Epithelial cell of proximal tubule (primary cell): Measurements from ENCODE around the gene ANTXRL. TPM values are rescaled to one million over a fixed set of nuclear protein-coding genes. Genes with fewer than 3 reads are reported as not detected.
"Not testable (repeated sequence)": the region's sequence is repeated elsewhere in the genome, so short reads cannot be mapped to it uniquely, and the experiment has no call there.

ENCODE experiments used
- DNase-seq: peaks from one replicate; pipeline ENCODE4 v3.0.0-alpha.2; 2011; ENCODE audit warnings: low read depth
- H3K4me3 ChIP-seq: 2 replicates; pipeline ENCODE4 v1.5.1; 2011; ENCODE audit warnings: low read depth, mild to moderate bottlenecking, low read length
- total RNA-seq: library from RNA; depleted of rRNA; stranded (reverse); fragments of >200 nt; gene quantifications from 2 replicates; pipeline ENCODE4 v1.2.3, GENCODE V29; 2015
- TF ChIP-seq, protein P1 (sequence below): conservative IDR thresholded peaks from 2 replicates; pipeline ENCODE4 v1.5.1; 2012; ENCODE audit warnings: low read depth, mild to moderate bottlenecking, low read length

Gene ANTXRL
- total RNA-seq, 1 donor from 2014 or later, result not detected

DNA sequence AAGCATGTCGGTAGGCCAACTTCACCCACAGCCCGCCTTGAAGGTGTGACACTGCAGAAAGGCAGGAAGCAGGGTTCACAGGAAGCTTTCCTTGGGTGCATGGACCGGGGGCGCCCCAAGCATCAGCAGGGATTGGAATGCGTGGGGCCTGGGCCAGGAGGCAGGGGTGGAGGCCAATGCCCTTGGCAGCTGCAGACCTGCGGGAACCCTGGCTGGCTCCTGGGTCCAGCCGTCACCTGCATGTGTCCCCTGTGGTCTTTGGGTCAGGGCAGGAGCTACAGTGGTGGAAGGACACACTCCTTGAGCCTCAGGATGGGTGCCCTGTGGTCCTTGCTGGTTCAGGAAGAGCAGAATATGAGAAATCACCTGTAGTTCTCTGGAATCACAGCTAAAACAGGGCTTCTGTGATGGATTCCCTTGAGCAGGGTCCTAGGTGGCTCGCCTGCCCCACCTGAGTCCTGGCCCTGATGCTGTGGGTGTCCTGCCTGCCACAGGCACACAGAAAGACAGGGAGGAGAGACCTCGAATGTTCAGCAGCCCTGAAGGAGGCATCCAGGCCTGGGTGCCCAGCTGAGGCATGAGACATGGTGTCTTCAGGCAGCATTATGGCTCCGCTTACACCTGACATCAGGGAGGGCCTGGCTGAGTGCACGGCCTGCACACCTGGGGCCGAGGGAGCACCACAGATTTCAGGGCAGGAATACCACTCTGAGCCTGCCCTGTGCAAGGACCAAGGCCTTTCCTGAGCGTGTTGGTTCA is 15.1 kb downstream of the ANTXRL start:
- TF ChIP-seq, protein P1, sequence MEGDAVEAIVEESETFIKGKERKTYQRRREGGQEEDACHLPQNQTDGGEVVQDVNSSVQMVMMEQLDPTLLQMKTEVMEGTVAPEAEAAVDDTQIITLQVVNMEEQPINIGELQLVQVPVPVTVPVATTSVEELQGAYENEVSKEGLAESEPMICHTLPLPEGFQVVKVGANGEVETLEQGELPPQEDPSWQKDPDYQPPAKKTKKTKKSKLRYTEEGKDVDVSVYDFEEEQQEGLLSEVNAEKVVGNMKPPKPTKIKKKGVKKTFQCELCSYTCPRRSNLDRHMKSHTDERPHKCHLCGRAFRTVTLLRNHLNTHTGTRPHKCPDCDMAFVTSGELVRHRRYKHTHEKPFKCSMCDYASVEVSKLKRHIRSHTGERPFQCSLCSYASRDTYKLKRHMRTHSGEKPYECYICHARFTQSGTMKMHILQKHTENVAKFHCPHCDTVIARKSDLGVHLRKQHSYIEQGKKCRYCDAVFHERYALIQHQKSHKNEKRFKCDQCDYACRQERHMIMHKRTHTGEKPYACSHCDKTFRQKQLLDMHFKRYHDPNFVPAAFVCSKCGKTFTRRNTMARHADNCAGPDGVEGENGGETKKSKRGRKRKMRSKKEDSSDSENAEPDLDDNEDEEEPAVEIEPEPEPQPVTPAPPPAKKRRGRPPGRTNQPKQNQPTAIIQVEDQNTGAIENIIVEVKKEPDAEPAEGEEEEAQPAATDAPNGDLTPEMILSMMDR, result no peak
- no peak overlapping the region for H3K4me3 ChIP-seq
- no peak for DNase-seq

DNA sequence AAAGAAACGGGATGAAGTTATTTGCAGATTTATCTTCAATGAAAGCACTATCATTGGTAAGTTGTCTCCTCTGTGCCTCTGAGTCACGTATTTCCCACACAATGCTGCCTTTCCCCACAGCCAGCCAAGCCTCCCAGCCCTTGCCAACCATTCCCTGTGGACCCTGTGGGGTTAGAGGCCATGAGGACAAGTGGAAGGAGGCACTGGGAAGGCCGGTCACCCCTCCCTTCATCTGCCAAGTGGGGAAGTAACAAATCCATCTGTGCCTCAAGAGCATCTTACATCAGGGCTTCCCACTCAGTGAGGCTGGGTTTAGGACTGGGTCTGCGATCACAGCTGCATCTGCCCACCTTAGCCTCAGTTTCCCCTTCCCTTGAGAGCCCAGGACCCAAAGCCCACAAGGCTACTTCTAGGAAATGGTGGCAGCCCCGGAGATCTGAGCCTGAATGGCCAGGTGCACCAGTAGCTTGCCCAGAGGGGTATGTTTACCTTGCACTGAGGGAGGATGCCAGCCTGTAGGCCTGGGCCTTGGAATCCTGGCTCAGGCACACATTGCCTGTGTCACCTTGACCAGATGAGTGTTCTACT is 16.1 kb downstream of the ANTXRL start:
- not testable (repeated sequence) for DNase-seq, H3K4me3 ChIP-seq

DNA sequence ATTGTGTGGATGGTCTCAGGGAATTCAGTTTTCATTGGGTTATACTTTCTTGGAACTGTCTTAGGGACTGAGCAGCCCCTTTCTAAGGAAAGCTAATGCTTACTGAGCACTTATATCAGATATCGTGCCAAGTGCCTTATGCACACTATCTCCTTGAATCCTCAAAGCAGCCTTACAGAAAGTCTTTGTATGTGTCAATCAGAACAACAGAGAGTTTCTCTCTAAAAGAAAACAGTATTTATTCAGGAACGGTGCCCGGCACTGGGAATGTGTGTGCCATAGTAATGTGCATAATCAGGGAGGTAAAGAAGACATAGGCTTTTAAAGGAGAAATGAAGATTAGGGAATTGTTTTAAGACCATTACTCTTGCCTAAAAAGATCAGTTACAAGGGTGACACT is 17.3 kb downstream of the ANTXRL start:
- no peak overlapping the region for H3K4me3 ChIP-seq

DNA sequence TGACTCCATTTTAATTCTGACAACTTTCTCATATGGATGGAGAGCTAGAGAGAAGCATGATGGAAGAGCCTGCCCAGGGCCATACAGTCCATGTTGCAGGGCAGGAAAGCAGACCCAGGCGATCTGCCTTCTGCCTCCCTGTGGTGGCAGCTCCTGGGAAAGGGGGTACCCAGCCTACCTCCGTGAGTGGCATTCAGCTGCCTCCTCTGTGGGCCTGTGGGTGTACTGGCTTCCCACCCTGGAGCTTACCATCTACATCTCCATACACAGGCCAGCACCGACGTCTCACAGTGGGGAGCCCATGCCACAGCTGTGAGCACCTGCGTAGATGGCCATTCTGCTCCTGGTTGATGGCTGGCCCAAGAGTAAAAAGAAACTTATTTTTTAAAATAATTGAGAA is 17.9 kb downstream of the ANTXRL start:
- DNase-seq, H3K4me3 ChIP-seq: not testable (repeated sequence)

More for the DNA sequence above, 17.3 kb downstream of the ANTXRL start:
- DNase-seq, result no peak
- TF ChIP-seq, protein P1, result no peak

DNA sequence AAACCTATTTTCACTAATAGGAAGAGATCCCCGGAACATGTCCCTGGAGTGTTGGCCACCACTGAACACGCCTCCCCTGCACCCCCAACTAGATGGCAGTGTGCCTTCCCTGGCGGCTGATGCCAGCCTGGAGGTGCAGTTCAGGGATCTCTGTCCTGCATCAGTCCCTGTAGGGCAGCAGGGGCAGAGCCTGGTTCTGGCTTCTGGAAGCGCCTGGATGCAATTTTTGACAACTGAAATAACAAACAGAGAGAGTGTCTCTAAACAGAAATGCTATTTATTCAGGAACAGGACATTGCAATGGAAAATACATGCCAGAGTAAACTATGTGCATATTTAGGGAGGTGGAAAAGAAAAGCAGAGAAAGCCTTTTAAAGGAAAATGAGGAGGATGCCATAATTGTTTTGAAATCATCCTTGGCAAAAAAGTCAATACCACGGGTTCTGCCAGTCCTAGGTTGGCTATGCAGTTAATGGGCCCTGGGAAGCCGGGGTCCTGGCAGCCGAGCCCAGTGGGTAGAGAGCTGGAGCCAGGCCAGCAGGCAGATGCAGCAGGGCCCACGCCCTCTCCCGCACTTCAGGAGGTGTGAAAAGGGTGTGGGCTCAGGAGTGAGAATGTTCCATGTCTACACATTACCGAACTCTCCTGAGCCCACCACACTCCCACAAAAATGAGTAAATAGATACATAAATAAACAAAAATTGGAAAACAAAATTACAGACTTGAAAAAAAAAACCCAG is 18.5 kb downstream of the ANTXRL start:
- DNase-seq, result no peak
- TF ChIP-seq, protein P1, result no peak
- no peak overlapping the region for H3K4me3 ChIP-seq

DNA sequence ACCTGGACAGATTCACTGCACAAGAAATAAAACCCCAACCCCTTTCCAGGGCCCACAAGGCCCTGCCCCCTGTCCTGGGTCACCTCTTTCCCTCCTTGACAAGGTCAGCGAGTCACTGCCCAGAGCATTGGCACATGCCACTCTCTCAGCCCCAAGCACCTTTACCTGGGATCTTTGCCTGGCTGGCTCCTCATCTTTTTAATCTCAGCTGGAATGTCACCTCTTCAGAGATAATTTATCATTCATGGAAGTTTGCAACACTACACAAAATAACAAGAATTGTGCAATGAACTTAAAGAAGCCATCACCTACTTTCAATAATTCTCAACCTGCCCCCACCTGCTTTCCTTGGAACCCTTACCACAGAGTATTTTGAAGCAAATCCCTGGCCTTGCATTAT is 19.2 kb downstream of the ANTXRL start:
- TF ChIP-seq, protein P1, result no peak
- no peak for DNase-seq
- H3K4me3 ChIP-seq, result no peak overlapping the region

DNA sequence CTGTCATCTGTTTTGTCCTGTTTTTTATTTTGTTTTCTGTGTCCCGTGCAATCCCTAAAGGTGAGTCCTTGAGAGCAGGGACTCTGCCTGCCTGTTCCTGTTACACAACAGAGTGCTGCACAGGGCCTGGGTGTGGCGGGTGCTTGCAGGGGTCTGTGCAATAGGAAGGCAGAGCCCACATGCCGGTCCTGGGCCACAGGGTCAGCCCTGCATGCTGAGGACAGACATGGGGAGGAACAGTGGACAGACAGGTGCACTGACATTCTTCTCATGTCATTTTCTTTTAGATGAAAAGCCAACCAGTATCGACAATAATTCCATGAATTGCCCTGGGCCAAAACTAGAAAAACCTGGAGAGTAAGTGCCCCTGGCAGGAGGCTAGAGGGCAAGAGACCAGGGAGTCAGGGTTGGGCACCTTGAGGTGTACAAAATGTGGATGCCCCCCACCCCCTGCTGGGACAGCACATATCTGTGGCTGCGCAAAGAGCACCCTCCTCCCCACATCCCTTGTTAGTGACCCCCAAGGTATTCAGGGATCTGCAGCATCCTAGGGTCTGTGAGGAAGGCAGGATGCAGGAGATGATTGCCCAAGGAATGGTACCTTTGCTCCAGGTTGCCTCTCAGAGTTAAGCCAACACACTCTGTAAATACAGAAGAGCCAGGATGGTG is 19.9 kb downstream of the ANTXRL start:
- TF ChIP-seq, protein P1, result no peak
- H3K4me3 ChIP-seq, result no peak overlapping the region
- no peak for DNase-seq
